Measurements from ENCODE around the gene NET1. TPM values are rescaled to one million over a fixed set of nuclear protein-coding genes. Genes with fewer than 3 reads are reported as not detected.

The NET1 gene
- total RNA-seq, result 4.0 and 13.9 TPM in 2 replicates

GRCh38 chr10:5412277-5412941, at the start of gene NET1:
TSS of gene NET1 (plus strand) at chr10:5412557. CDS start at chr10:5412693, 136 bp downstream.

GRCh38 chr10:5364890-5365338, 47.4 kb upstream of the NET1 start, which contains the start of gene UCN3:
TSS of gene UCN3 (plus strand) at chr10:5364966. CDS start at chr10:5373721, 8,755 bp downstream.

GRCh38 chr10:5404208-5405041, 7.9 kb upstream of the NET1 start, which contains the start of gene TUBAL3:
TSS of gene TUBAL3 (minus strand) at chr10:5404828. CDS start at chr10:5404792, 36 bp downstream.

GRCh38 chr10:5499493-5500140, 87.3 kb downstream of the NET1 start, which contains the start of gene CALML5:
TSS of gene CALML5 (minus strand) at chr10:5499570. CDS start at chr10:5499438, 132 bp downstream.

Other genes with a start within 250 kb of the NET1 start
- not detected in 2 replicates for gene AKR1C8, start 227.4 kb upstream of the NET1 start, total RNA-seq
- gene AKR1C4, start 215.7 kb upstream of the NET1 start, total RNA-seq, result not detected in 2 replicates
- not detected in 2 replicates for gene UCN3, start 47.6 kb upstream of the NET1 start, total RNA-seq
- gene TUBAL3, start 7.7 kb upstream of the NET1 start, total RNA-seq, result not detected in 2 replicates
- gene CALML5, start 87.0 kb downstream of the NET1 start, total RNA-seq, result not detected in 2 replicates
- gene CALML3, start 112.4 kb downstream of the NET1 start, total RNA-seq, result not detected in 2 replicates

Data from pericardium fibroblast (primary cell).